Cardiac muscle cell (in vitro differentiated cells and primary cell): ENCODE results near the gene ADGRE3. TPM values are rescaled to one million over a fixed set of nuclear protein-coding genes. Genes with fewer than 3 reads are reported as not detected.

Experiments
- DNase-seq, 2 donors: peaks; one replicate each; pipeline versions ENCODE4 v3.0.0 to v3.0.0-alpha.2; 2010 to 2017; ENCODE audit warnings: low read depth in 1 of 2, low spot score in 1 of 2
- H3K27ac ChIP-seq: fragments of 200-600 bp; sonication (generic); 2 replicates; pipeline ENCODE4 v1.5.1; 2016
- H3K27me3 ChIP-seq: fragments of 200-600 bp; sonication (generic); 2 replicates; pipeline ENCODE4 v1.6.0; 2016; ENCODE audit warnings: control low read depth
- H3K36me3 ChIP-seq: fragments of 200-600 bp; sonication (generic); 2 replicates; pipeline ENCODE4 v1.5.1; 2016; ENCODE audit warnings: control low read depth
- H3K4me1 ChIP-seq: fragments of 200-600 bp; sonication (generic); 2 replicates; pipeline ENCODE4 v1.8.1; 2017; ENCODE audit warnings: low read depth, mild to moderate bottlenecking, mixed run types
- H3K4me3 ChIP-seq: fragments of 200-600 bp; sonication (generic); 2 replicates; pipeline ENCODE4 v1.5.1; 2016; ENCODE audit warnings: mild to moderate bottlenecking
- H3K9me3 ChIP-seq: fragments of 200-600 bp; sonication (generic); 2 replicates; pipeline ENCODE4 v1.5.1; 2017; ENCODE audit warnings: low read depth, mild to moderate bottlenecking, control low read depth
- CTCF ChIP-seq: IDR thresholded peaks from 2 replicates; pipeline ENCODE4 v1.5.1; 2012; ENCODE audit warnings: low read depth, mild to moderate bottlenecking, low read length
- polyA plus RNA-seq: library from polyadenylated mRNA; unstranded; fragments of >200 nt; fragmentation: Nextera tagmentation; extraction: Ambion mirVana; gene quantifications from 2 replicates; pipeline ENCODE4 v1.2.1, GENCODE V29; 2016
- total RNA-seq: library from RNA; depleted of rRNA; stranded (reverse); fragments of >200 nt; gene quantifications from 2 replicates; pipeline ENCODE4 v1.2.3, GENCODE V29; 2016

Gene ADGRE3
- total and polyA plus RNA-seq, 2 experiments from 2014 or later: not detected

DNA sequence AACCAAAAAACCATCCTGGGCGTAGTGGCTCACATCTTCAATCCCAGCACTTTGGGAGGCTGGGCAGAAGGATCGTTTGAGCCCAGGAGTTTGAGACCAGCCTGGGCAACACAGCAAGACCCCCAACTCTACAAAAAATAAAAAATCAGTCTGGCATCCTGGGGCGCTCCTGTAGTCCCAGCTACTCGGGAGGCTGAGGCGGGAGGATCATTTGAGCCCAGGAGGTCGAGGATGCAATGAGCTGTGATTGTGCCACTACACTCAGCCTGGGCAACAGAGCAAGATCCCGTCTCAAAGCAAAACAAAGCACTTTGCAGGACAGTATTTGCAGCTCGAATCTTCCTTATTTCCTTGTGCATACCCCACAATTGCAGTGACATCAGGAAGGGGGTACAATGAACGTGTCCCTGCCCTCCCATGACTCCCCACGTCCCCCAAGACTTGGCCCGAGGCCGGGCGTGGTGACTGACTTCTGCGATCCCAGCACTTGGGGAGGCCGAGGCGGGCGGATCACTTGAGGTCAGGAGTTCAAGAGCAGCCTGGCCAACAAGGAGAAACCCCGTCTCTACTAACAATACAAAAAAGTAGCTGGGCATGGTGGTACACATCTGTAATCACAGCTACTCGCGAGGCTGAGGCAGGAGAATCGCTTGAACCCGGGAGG lies 103.6 kb downstream of the ADGRE3 start:
- no peak for TF ChIP-seq CTCF
- Histone ChIP-seq H3K9me3 (no peaks in the 10 kb centered on the region), H3K4me1 (peaks cover 7% of the 10 kb centered on the region), H3K27me3 (no peaks in the 10 kb centered on the region), H3K36me3 (no peaks in the 10 kb centered on the region), H3K4me3 (peak overlapping the region; percentile 96), H3K27ac (no peak overlapping the region)
- no peak for DNase-seq

Other genes with a start within 250 kb of the ADGRE3 start
- gene PKN1, start 241.5 kb downstream of the ADGRE3 start, total RNA-seq: 123 and 147 TPM in 2 replicates
- gene PKN1, start 241.5 kb downstream of the ADGRE3 start, polyA plus RNA-seq: 109 and 132 TPM in 2 replicates
- gene PTGER1, start 199.5 kb downstream of the ADGRE3 start, total RNA-seq: 0.42 TPM in 1 of 2 replicates, not detected in the other
- 0.36 and 0.75 TPM in 2 replicates for gene PTGER1, start 199.5 kb downstream of the ADGRE3 start, polyA plus RNA-seq
- gene GIPC1, start 178.7 kb downstream of the ADGRE3 start, total RNA-seq: 133 and 172 TPM in 2 replicates
- gene GIPC1, start 178.7 kb downstream of the ADGRE3 start, polyA plus RNA-seq: 117 and 145 TPM in 2 replicates
- 41.8 and 56.4 TPM in 2 replicates for gene DNAJB1, start 156.4 kb downstream of the ADGRE3 start, total RNA-seq
- 76.5 and 82.8 TPM in 2 replicates for gene DNAJB1, start 156.4 kb downstream of the ADGRE3 start, polyA plus RNA-seq
- gene TECR, start 145.2 kb downstream of the ADGRE3 start, total RNA-seq: 77.4 and 83.1 TPM in 2 replicates
- gene TECR, start 145.2 kb downstream of the ADGRE3 start, polyA plus RNA-seq: 245 and 345 TPM in 2 replicates
- gene NDUFB7, start 102.8 kb downstream of the ADGRE3 start, total RNA-seq: 381 and 600 TPM in 2 replicates
- 445 and 518 TPM in 2 replicates for gene NDUFB7, start 102.8 kb downstream of the ADGRE3 start, polyA plus RNA-seq
- gene CLEC17A, start 91.8 kb downstream of the ADGRE3 start, total RNA-seq: not detected in 2 replicates
- not detected in 2 replicates for gene CLEC17A, start 91.8 kb downstream of the ADGRE3 start, polyA plus RNA-seq
- 12.5 and 29.9 TPM in 2 replicates for gene ZNF333, start 15.2 kb upstream of the ADGRE3 start, total RNA-seq
- 11.2 and 16.7 TPM in 2 replicates for gene ZNF333, start 15.2 kb upstream of the ADGRE3 start, polyA plus RNA-seq
- 0.09 TPM in 1 of 2 replicates, not detected in the other for gene ADGRE2, start 103.7 kb upstream of the ADGRE3 start, total RNA-seq
- gene ADGRE2, start 103.7 kb upstream of the ADGRE3 start, polyA plus RNA-seq: 0.04 TPM in 1 of 2 replicates, not detected in the other
- gene OR7A5, start 160.3 kb upstream of the ADGRE3 start, total RNA-seq: not detected in 2 replicates
- not detected in 2 replicates for gene OR7A5, start 160.3 kb upstream of the ADGRE3 start, polyA plus RNA-seq
- not detected in 2 replicates for gene OR7C1, start 160.3 kb upstream of the ADGRE3 start, total RNA-seq
- gene OR7C1, start 160.3 kb upstream of the ADGRE3 start, polyA plus RNA-seq: not detected in 2 replicates
- not detected in 2 replicates for gene OR7A10, start 174.1 kb upstream of the ADGRE3 start, total RNA-seq
- gene OR7A10, start 174.1 kb upstream of the ADGRE3 start, polyA plus RNA-seq: not detected in 2 replicates
- gene OR7A17, start 211.3 kb upstream of the ADGRE3 start, total RNA-seq: not detected in 2 replicates
- gene OR7A17, start 211.3 kb upstream of the ADGRE3 start, polyA plus RNA-seq: not detected in 2 replicates